Suprapubic skin (tissue), 4 donors: ENCODE measurements around the gene PDS5B. TPM values are rescaled to one million over a fixed set of nuclear protein-coding genes. Genes with fewer than 3 reads are reported as not detected.

Experiments used
- DNase-seq, 2 donors: peaks; one replicate each; pipeline ENCODE4 v3.0.0-alpha.2; 2019; ENCODE audit warnings: low spot score in 2 of 2
- H3K27ac ChIP-seq: fragments of 200-600 bp; sonication (generic); one replicate; pipeline ENCODE4 v1.5.1; 2019
- H3K27me3 ChIP-seq: fragments of 200-600 bp; sonication (generic); one replicate; pipeline ENCODE4 v1.5.1; 2019
- H3K36me3 ChIP-seq: fragments of 200-600 bp; sonication (generic); one replicate; pipeline ENCODE4 v1.5.1; 2019
- H3K4me1 ChIP-seq: fragments of 200-600 bp; sonication (generic); one replicate; pipeline ENCODE4 v1.5.1; 2019
- H3K4me3 ChIP-seq: fragments of 200-600 bp; sonication (generic); one replicate; pipeline ENCODE4 v1.5.1; 2019; ENCODE audit warnings: mild to moderate bottlenecking
- H3K9me3 ChIP-seq: fragments of 200-600 bp; sonication (generic); one replicate; pipeline ENCODE4 v1.5.1; 2019
- CTCF ChIP-seq, 2 donors: fragments of 200-600 bp in 1 of 2; fragments of 450-650 bp in 1 of 2; sonication (generic) in 1 of 2; IDR thresholded peaks; one replicate each; pipeline ENCODE4 v1.5.1; 2016 to 2019; ENCODE audit warnings: antibody characterized with exemption in 2 of 2, mild to moderate bottlenecking in 1 of 2, moderate library complexity in 1 of 2
- EP300 ChIP-seq: sonication (generic); formaldehyde crosslinking; IDR thresholded peaks from one replicate; pipeline ENCODE4 v1.6.1; 2017; ENCODE audit warnings: antibody characterized with exemption
- POLR2A ChIP-seq, 2 donors: fragments of 450-650 bp; IDR thresholded peaks; one replicate each; pipeline ENCODE4 v1.6.1; 2017; ENCODE audit warnings: antibody characterized with exemption in 2 of 2, mild to moderate bottlenecking in 2 of 2, moderate library complexity in 2 of 2
- POLR2AphosphoS5 ChIP-seq, 3 donors: sonication (generic); formaldehyde crosslinking; IDR thresholded peaks; one replicate each; pipeline ENCODE4 v1.6.1; 2017; ENCODE audit warnings: antibody characterized with exemption in 3 of 3
- WGBS: methylation state at CpG from one replicate; pipeline ENCODE4 v1.1.5; 2018; 5-methylcytosine and 5-hydroxymethylcytosine counted together
- total RNA-seq, 4 donors: library from RNA; depleted of rRNA; stranded (reverse); fragments of >200 nt; gene quantifications; one replicate each; pipeline ENCODE4 v1.1.0, GENCODE V29; 2016

Gene PDS5B
- total RNA-seq, 4 donors from 2014 or later: 17.8 to 48.2 (median 28.5) TPM

DNA sequence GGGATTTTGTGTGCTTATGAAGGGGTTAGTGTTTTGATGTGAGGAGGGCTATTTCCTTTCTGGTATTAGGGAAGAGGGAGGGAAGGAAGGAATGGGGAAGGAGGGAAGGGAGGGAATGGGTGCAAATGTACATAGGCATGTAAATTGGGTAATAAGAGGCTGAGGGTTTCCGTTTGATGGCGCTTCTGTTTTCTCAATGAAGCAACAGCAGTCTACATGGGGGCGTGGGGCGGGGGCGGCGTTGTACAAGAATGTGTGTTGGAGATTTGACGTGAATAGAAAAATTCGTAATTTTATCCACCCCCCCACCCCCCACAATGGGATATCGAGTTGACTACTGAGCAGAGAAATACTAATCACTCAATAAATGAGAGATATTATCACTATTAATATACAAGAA, 52.5 kb downstream of the PDS5B start:
- H3K9me3 ChIP-seq: no peaks in the 10 kb centered on the region
- no peak overlapping the region for H3K27ac ChIP-seq
- no peaks in the 10 kb centered on the region for H3K4me1 ChIP-seq
- no peak for DNase-seq
- no peak for TF ChIP-seq EP300
- H3K36me3 ChIP-seq: no peaks in the 10 kb centered on the region
- no peak overlapping the region for H3K4me3 ChIP-seq
- 81% methylated on average over 9 of the region's 9 CpGs for WGBS
- no peaks in the 10 kb centered on the region for H3K27me3 ChIP-seq

DNA sequence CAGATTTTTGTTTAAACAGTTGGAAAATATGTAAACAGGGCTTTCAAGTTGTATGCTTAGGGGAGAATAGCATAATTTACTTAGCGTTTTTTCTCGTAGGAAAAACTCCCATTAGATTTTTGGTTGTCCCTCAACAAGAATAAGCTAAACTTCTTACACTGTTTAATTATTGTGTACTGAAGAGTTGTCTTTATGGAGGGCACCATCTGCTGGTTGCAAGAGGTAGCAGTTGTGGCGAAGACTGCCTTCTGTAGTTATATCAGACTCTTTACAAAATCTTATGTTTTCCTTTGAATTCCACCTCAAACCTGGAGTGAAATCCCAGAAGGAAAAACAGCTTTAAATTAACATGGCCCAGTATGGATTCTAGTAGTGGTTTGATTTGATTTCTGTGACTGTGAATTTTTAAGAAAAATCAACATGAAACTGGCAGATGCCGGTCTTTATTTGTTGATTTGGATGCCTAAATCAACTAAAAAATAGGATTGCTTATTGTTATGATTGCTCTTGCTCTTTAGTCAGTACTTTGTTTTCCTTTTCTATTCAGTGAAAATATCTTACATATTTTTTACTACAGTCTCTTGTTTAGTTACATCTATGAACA, 53.4 kb downstream of the PDS5B start:
- Histone ChIP-seq H3K27me3 (no peaks in the 10 kb centered on the region), H3K27ac (no peak overlapping the region), H3K9me3 (no peaks in the 10 kb centered on the region), H3K36me3 (no peaks in the 10 kb centered on the region), H3K4me1 (no peaks in the 10 kb centered on the region), H3K4me3 (no peak overlapping the region)
- no peak for DNase-seq
- WGBS: 31% methylated on average over 4 of the region's 4 CpGs
- no peak for TF ChIP-seq POLR2A (IDR thresholded peaks at IDR 0.05)
- peak; percentile 65 to 71 for TF ChIP-seq CTCF (IDR thresholded peaks at IDR 0.05)
- TF ChIP-seq POLR2AphosphoS5 (IDR thresholded peaks at IDR 0.05): no peak

DNA sequence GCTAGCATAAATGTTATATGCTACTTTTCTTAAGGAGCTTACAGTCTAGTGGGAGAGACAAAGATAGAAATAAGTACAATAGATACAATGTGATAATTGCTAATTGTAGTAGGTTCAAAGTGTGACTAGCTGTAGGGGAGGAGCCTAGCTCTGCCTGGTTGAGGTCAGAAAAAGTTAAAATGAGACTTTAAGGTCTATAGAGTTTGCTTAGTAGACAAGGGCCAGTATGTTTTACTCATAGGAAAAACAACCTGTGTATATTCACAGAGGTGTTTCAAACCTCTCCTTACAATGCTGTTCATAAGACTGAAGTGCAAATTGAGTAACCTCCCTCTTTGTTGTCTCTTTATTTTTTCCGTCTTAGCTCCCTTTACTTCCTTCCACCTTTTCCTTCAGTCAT, 56.1 kb downstream of the PDS5B start:
- no peaks in the 10 kb centered on the region for H3K27me3 ChIP-seq
- no peak for DNase-seq
- no peaks in the 10 kb centered on the region for H3K9me3 ChIP-seq
- 66% methylated on average over 1 of the region's 1 CpG for WGBS
- no peaks in the 10 kb centered on the region for H3K4me1 ChIP-seq
- H3K27ac ChIP-seq: no peak overlapping the region
- TF ChIP-seq POLR2AphosphoS5 (IDR thresholded peaks at IDR 0.05) (no peak), CTCF (IDR thresholded peaks at IDR 0.05) (no peak), EP300 (no peak), POLR2A (IDR thresholded peaks at IDR 0.05) (no peak)
- no peaks in the 10 kb centered on the region for H3K36me3 ChIP-seq
- no peak overlapping the region for H3K4me3 ChIP-seq

GRCh38 chr13:32642858-32643257, 56.6 kb downstream of the PDS5B start:
- Histone ChIP-seq H3K9me3 (no peaks in the 10 kb centered on the region), H3K4me3 (no peak overlapping the region), H3K36me3 (no peaks in the 10 kb centered on the region), H3K27ac (no peak overlapping the region), H3K27me3 (no peaks in the 10 kb centered on the region), H3K4me1 (peaks cover 1% of the 10 kb centered on the region)
- no peak for DNase-seq
- WGBS: 82% methylated on average over 1 of the region's 1 CpG
- TF ChIP-seq POLR2A (IDR thresholded peaks at IDR 0.05): no peak
- TF ChIP-seq POLR2AphosphoS5 (IDR thresholded peaks at IDR 0.05): no peak
- no peak for TF ChIP-seq EP300
- no peak for TF ChIP-seq CTCF (IDR thresholded peaks at IDR 0.05)

GRCh38 chr13:32645854-32646253, 59.6 kb downstream of the PDS5B start:
- peaks cover 7% of the 10 kb centered on the region for H3K4me1 ChIP-seq
- WGBS: 81% methylated on average over 2 of the region's 2 CpGs
- DNase-seq: no peak
- H3K9me3 ChIP-seq: no peaks in the 10 kb centered on the region
- TF ChIP-seq POLR2AphosphoS5 (IDR thresholded peaks at IDR 0.05) (no peak), EP300 (no peak), CTCF (IDR thresholded peaks at IDR 0.05) (no peak), POLR2A (IDR thresholded peaks at IDR 0.05) (no peak)
- H3K27me3 ChIP-seq: no peaks in the 10 kb centered on the region
- no peaks in the 10 kb centered on the region for H3K36me3 ChIP-seq
- H3K4me3 ChIP-seq: no peak overlapping the region
- H3K27ac ChIP-seq: no peak overlapping the region

DNA sequence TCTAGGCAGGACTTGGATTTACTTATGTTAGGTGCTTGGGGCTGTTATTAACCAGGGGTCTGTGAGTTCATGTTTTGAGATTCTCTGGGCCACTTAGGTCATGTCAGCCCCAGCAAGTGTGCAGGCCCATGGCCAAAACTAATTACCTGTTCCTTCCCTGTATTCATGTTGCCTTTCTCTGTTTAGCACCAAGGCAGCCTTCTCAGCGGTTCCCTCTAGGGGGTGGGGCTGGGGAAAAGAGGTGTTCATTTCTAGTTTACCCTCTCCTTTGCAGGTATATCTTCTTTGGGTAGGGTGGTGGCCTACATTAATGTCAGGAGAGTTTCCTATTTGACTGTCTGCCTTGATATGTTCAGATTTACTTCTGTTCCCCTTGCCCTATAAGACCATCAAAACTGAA, 61.7 kb downstream of the PDS5B start:
- DNase-seq: no peak
- no peak overlapping the region for H3K27ac ChIP-seq
- no peaks in the 10 kb centered on the region for H3K27me3 ChIP-seq
- H3K9me3 ChIP-seq: no peaks in the 10 kb centered on the region
- H3K36me3 ChIP-seq: no peaks in the 10 kb centered on the region
- peaks cover 7% of the 10 kb centered on the region for H3K4me1 ChIP-seq
- TF ChIP-seq CTCF (IDR thresholded peaks at IDR 0.05) (no peak), POLR2AphosphoS5 (IDR thresholded peaks at IDR 0.05) (no peak), POLR2A (IDR thresholded peaks at IDR 0.05) (no peak), EP300 (no peak)
- 75% methylated on average over 1 of the region's 1 CpG for WGBS
- no peak overlapping the region for H3K4me3 ChIP-seq
